H1 (cell line): ENCODE data around the gene LINGO4. TPM values are rescaled to one million over a fixed set of nuclear protein-coding genes. Genes with fewer than 3 reads are reported as not detected.
A peak's percentile ranks its signal among the peaks of the same experiment; 100 is the strongest.

Experiments used
- CTCF ChIA-PET: fragments of 300-600 bp; sonication (Branson Sonifier 250); formaldehyde crosslinking; loops from one replicate; lab custom pipeline; 2021; ENCODE audit not compliant: partially characterized antibody; lab: Charles Lee
- POLR2A ChIA-PET: fragments of 300-600 bp; sonication (Branson Sonifier 250); formaldehyde crosslinking; loops from one replicate; lab custom pipeline; 2021; ENCODE audit warnings: inconsistent platforms; ENCODE audit not compliant: partially characterized antibody; lab: Charles Lee
- DNase-seq, 2 experiments: peaks; one replicate each; pipeline versions ENCODE4 v3.0.0 to v3.0.0-alpha.2; 2010 to 2022; ENCODE audit warnings: low spot score in 2 of 2, low read depth in 1 of 2, mixed read lengths in 1 of 2
- FAIRE-seq: peaks from 2 replicates; lab custom pipeline; 2011; peaks lifted over from hg19 to GRCh38; lab: Jason Lieb, UNC
- H2AFZ ChIP-seq: 2 replicates; pipeline ENCODE4 v1.8.1; 2012; ENCODE audit warnings: low read length, inconsistent platforms
- H2AK5ac ChIP-seq: 2 replicates; pipeline ENCODE4 v1.6.1; 2013; ENCODE audit warnings: low read depth, low read length
- H2BK120ac ChIP-seq: replicated peaks from 2 replicates; pipeline ENCODE3; 2013; ENCODE audit warnings: low read depth, low read length, inconsistent platforms
- H2BK12ac ChIP-seq: 2 replicates; pipeline ENCODE4 v1.6.1; 2013; ENCODE audit warnings: low read depth, low read length
- H2BK15ac ChIP-seq: 2 replicates; pipeline ENCODE4 v1.6.1; 2013; ENCODE audit warnings: low read length
- H2BK20ac ChIP-seq: 2 replicates; pipeline ENCODE4 v1.6.1; 2013; ENCODE audit warnings: low read length
- H2BK5ac ChIP-seq: 2 replicates; pipeline ENCODE4 v1.6.1; 2013; ENCODE audit warnings: low read depth, low read length
- H3K14ac ChIP-seq: 2 replicates; pipeline ENCODE4 v1.6.1; 2013; ENCODE audit warnings: inconsistent platforms; ENCODE audit not compliant: insufficient read length
- H3K18ac ChIP-seq: 2 replicates; pipeline ENCODE4 v1.6.1; 2013; ENCODE audit warnings: low read length; ENCODE audit errors: extremely low read depth
- H3K23ac ChIP-seq: 2 replicates; pipeline ENCODE4 v1.6.1; 2013; ENCODE audit warnings: inconsistent platforms; ENCODE audit not compliant: insufficient read length
- H3K23me2 ChIP-seq: 2 replicates; pipeline ENCODE4 v1.6.1; 2013; ENCODE audit warnings: low read depth, low read length
- H3K27ac ChIP-seq: 2 replicates; pipeline ENCODE4 v1.6.1; 2011; ENCODE audit warnings: low read depth, low read length, inconsistent platforms
- H3K27me3 ChIP-seq, 4 experiments: replicated peaks in 1 of 4; 1 replicate in 1 of 4; 2 replicates in 3 of 4; pipeline versions ENCODE4 v1.6.1 to v1.8.1; 2011 to 2013; ENCODE audit warnings: low read length in 3 of 4, mild to moderate bottlenecking in 3 of 4, inconsistent platforms in 2 of 4, mixed read lengths in 2 of 4, moderate library complexity in 1 of 4; ENCODE audit not compliant: control insufficient read depth in 3 of 4, insufficient read depth in 3 of 4; ENCODE audit errors: extremely low read depth in 1 of 4
- H3K36me3 ChIP-seq, 4 experiments: 2 replicates each; pipeline versions ENCODE4 v1.6.1 to v1.8.1; 2011 to 2013; ENCODE audit warnings: mild to moderate bottlenecking in 4 of 4, low read length in 3 of 4, moderate library complexity in 2 of 4, control low read depth in 1 of 4, inconsistent platforms in 1 of 4; ENCODE audit not compliant: insufficient read depth in 4 of 4, control insufficient read depth in 2 of 4
- H3K4ac ChIP-seq: replicated peaks from 2 replicates; pipeline ENCODE3; 2013; ENCODE audit warnings: low read length, low read depth, mixed read lengths, inconsistent platforms; ENCODE audit not compliant: insufficient read length
- H3K4me1 ChIP-seq, 4 experiments: replicated peaks in 1 of 4; 1 replicate in 1 of 4; 2 replicates in 3 of 4; pipeline versions ENCODE4 v1.6.1 to v1.8.1; 2011 to 2013; ENCODE audit warnings: low read length in 3 of 4, inconsistent platforms in 2 of 4, mixed read lengths in 1 of 4; ENCODE audit not compliant: insufficient read depth in 4 of 4, control insufficient read depth in 3 of 4
- H3K4me2 ChIP-seq, 2 experiments: 2 replicates each; pipeline versions ENCODE4 v1.6.1 to v1.8.1; 2011 to 2013; ENCODE audit warnings: low read depth in 2 of 2, low read length in 2 of 2, control low read depth in 1 of 2, inconsistent platforms in 1 of 2, mild to moderate bottlenecking in 1 of 2; ENCODE audit not compliant: insufficient read depth in 1 of 2
- H3K4me3 ChIP-seq, 4 experiments: fragments of 200-600, 300-600 bp in 1 of 4; sonication (generic), shearing (Covaris generic), sonication (Bioruptor Twin) in 1 of 4; 2 replicates each; pipeline versions ENCODE4 v1.5.1 to v1.8.1; 2011 to 2016; ENCODE audit warnings: low read length in 4 of 4, low read depth in 3 of 4, control low read depth in 2 of 4, inconsistent platforms in 2 of 4, mild to moderate bottlenecking in 2 of 4, mixed read lengths in 1 of 4, moderate library complexity in 1 of 4; ENCODE audit not compliant: insufficient read depth in 2 of 4; ENCODE audit errors: extremely low read depth in 1 of 4
- H3K56ac ChIP-seq: replicated peaks from 2 replicates; pipeline ENCODE3; 2013; ENCODE audit warnings: low read depth, mild to moderate bottlenecking, mixed read lengths, low read length, inconsistent platforms; ENCODE audit not compliant: insufficient read length
- H3K79me1 ChIP-seq: 2 replicates; pipeline ENCODE4 v1.6.1; 2013; ENCODE audit warnings: low read depth, low read length, control low read depth
- H3K79me2 ChIP-seq, 2 experiments: 2 replicates each; pipeline versions ENCODE4 v1.6.1 to v1.8.1; 2012 to 2013; ENCODE audit warnings: low read length in 2 of 2, mild to moderate bottlenecking in 2 of 2, inconsistent platforms in 1 of 2; ENCODE audit not compliant: insufficient read depth in 2 of 2, control insufficient read depth in 1 of 2
- H3K9ac ChIP-seq, 4 experiments: replicated peaks in 1 of 4; 1 replicate in 1 of 4; 2 replicates in 3 of 4; pipeline versions ENCODE4 v1.6.1 to v1.8.1; 2011 to 2013; ENCODE audit warnings: low read depth in 3 of 4, low read length in 3 of 4, control low read depth in 2 of 4, mild to moderate bottlenecking in 2 of 4, moderate library complexity in 2 of 4, inconsistent platforms in 1 of 4; ENCODE audit errors: extremely low read depth in 1 of 4
- H3K9me3 ChIP-seq, 2 experiments: 2 replicates each; pipeline versions ENCODE4 v1.6.1 to v1.8.1; 2012 to 2013; ENCODE audit warnings: mild to moderate bottlenecking in 2 of 2, moderate library complexity in 2 of 2, control low read depth in 1 of 2, inconsistent platforms in 1 of 2, low read depth in 1 of 2, low read length in 1 of 2, mixed read lengths in 1 of 2; ENCODE audit not compliant: insufficient read depth in 2 of 2
- H4K20me1 ChIP-seq, 2 experiments: replicated peaks in 1 of 2; 2 replicates each; pipeline versions ENCODE3 to v1.8.1; 2011 to 2013; ENCODE audit warnings: inconsistent platforms in 2 of 2, low read length in 2 of 2, mild to moderate bottlenecking in 1 of 2; ENCODE audit not compliant: insufficient read depth in 2 of 2, control insufficient read depth in 1 of 2
- H4K5ac ChIP-seq: 2 replicates; pipeline ENCODE4 v1.6.1; 2013; ENCODE audit warnings: low read length, low read depth, mixed read lengths, inconsistent platforms; ENCODE audit not compliant: insufficient read length
- H4K8ac ChIP-seq: 2 replicates; pipeline ENCODE4 v1.8.0; 2013; ENCODE audit warnings: mild to moderate bottlenecking, moderate library complexity, low read length, inconsistent platforms; ENCODE audit not compliant: insufficient read depth; ENCODE audit errors: extremely low read depth
- H4K91ac ChIP-seq: replicated peaks from 2 replicates; pipeline ENCODE3; 2013; ENCODE audit warnings: low read length, mixed read lengths, inconsistent platforms; ENCODE audit not compliant: insufficient read length
- BCL11A ChIP-seq, 2 experiments: IDR thresholded peaks; one replicate each; pipeline ENCODE4 v1.6.1; 2011; ENCODE audit warnings: low read depth in 2 of 2, low read length in 2 of 2, mild to moderate bottlenecking in 2 of 2
- GABPA ChIP-seq: IDR thresholded peaks from 2 replicates; pipeline ENCODE4 v1.6.1; 2011; ENCODE audit warnings: mild to moderate bottlenecking, low read length, moderate library complexity, borderline replicate concordance; ENCODE audit not compliant: insufficient read depth
- polyA plus RNA-seq, 7 experiments: library from polyadenylated mRNA; depleted of rRNA in 3 of 7; stranded (reverse) in 5 of 7; unstranded in 2 of 7; fragments of >200 nt in 5 of 7; fragments of 200-250 nt in 2 of 7; gene quantifications; 1 replicate in 5 of 7; 2 replicates in 1 of 7; 4 replicates in 1 of 7; pipeline versions ENCODE4 v1.2.1 to v1.2.3, GENCODE V29; 2011 to 2013; ENCODE audit warnings: missing spikeins in 2 of 7, mixed read lengths in 2 of 7
- total RNA-seq: library from RNA; stranded (reverse); fragmentation: NEBNext Ultra II Directional; extraction: Animal tissue kit (Norgen Biotek cat#: 25700); gene quantifications from 2 replicates; pipeline ENCODE4 v1.2.1, GENCODE V29; 2021

The LINGO4 gene
- total and polyA plus RNA-seq, 2 of the 8 experiments (the other 6 are each of a cell fraction or from before 2014, with no cell fraction given) = 0.03 TPM; not detected in 1

- Histone ChIP-seq H4K91ac (no peak overlapping the region), H4K8ac (peak overlapping the region; percentile 94), H3K27me3 (peaks cover 10 to 24% (median 21%) of the 10 kb centered on the region in 4 experiments), H3K18ac (no peak overlapping the region), H2BK5ac (peak overlapping the region; percentile 78; the same call in 1 of the 2 replicates), H3K4ac (peak overlapping the region; percentile 3), H3K23me2 (peaks cover 23% of the 10 kb centered on the region), H2BK120ac (no peak overlapping the region), H3K27ac (0 out of 2 replicates have a peak overlapping the region, but pooled peaks have one; percentile 85), H2AK5ac (no peak overlapping the region), H3K36me3 (no peaks in the 10 kb centered on the region), H3K23ac (no peak overlapping the region), H3K56ac (no peak overlapping the region), H3K9me3 (no peaks in the 10 kb centered on the region), H3K14ac (no peak overlapping the region), H3K4me3 (peak overlapping the region; percentile 43 to 69 (median 54)), H4K20me1 (no peaks in the 10 kb centered on the region), H3K4me2 (peak overlapping the region; percentile 77 to 93), H2BK15ac (peak overlapping the region; percentile 76), H4K5ac (no peak overlapping the region), H3K79me2 (no peaks in the 10 kb centered on the region), H2AFZ (0 out of 2 replicates have a peak overlapping the region, but pooled peaks have one; percentile 36), H2BK12ac (peak overlapping the region; percentile 96; the same call in 1 of the 2 replicates), H2BK20ac (no peak overlapping the region), H3K79me1 (no peaks in the 10 kb centered on the region), H3K9ac (peak overlapping the region in 3 of 4 experiments; percentile 85 to 90 (median 88); a peak in 4 of 7 replicates), H3K4me1 (peaks cover 4 to 17% (median 9%) of the 10 kb centered on the region in 4 experiments)
- POLR2A ChIA-PET = interaction anchor here (1.1 to 5.0 kb wide), 18 partner anchors 8 to 131 kb away, joined by 3 to 20 read pairs (median 6); partner anchors contain the start of genes MRPL9, THEM4 and THEM5
- TF ChIP-seq BCL11A (IDR thresholded peaks at IDR 0.05; ENCODE audit: low read depth in 2 of 2, low read length in 2 of 2) (no peak), GABPA (no peak)
- DNase-seq (no peak), FAIRE-seq (no peak)
- CTCF ChIA-PET = interaction anchor here (0.8 to 2.2 kb wide), 7 partner anchors 14 to 161 kb away, joined by 3 to 6 read pairs (median 5); no protein-coding TSS in a partner anchor
Measured at GRCh38 chr1:151840421-151840820, 35.2 kb upstream of the LINGO4 start.
